RWPE1 (cell line): ENCODE data around the gene RRAD.
A peak's percentile ranks its signal among the peaks of the same experiment; 100 is the strongest.
"Not testable (repeated sequence)": the region's sequence is repeated elsewhere in the genome, so short reads cannot be mapped to it uniquely, and the experiment has no call there.

Experiments used
- CTCF ChIA-PET: fragments of 350-600 bp; sonication (Branson Sonifier 250); formaldehyde crosslinking; extraction: SDS; loops from one replicate; lab custom pipeline; 2021; lab: Yijun Ruan, JAX
- POLR2A ChIA-PET: fragments of 400-600 bp; formaldehyde crosslinking; extraction: SDS; loops from one replicate; lab custom pipeline; 2020; ENCODE audit warnings: antibody characterized with exemption; ENCODE audit not compliant: low non-redundant PET; lab: Yijun Ruan, JAX
- DNase-seq: peaks from one replicate; pipeline ENCODE4 v3.0.0; 2012; ENCODE audit warnings: low spot score
- H3K27ac ChIP-seq: fragments of 450-650 bp; 2 replicates; pipeline ENCODE4 v1.5.1; 2017
- CTCF ChIP-seq: fragments of 450-650 bp; conservative IDR thresholded peaks from 2 replicates; pipeline ENCODE4 v1.5.1; 2017; ENCODE audit warnings: low read depth, mild to moderate bottlenecking

The RRAD gene

DNA sequence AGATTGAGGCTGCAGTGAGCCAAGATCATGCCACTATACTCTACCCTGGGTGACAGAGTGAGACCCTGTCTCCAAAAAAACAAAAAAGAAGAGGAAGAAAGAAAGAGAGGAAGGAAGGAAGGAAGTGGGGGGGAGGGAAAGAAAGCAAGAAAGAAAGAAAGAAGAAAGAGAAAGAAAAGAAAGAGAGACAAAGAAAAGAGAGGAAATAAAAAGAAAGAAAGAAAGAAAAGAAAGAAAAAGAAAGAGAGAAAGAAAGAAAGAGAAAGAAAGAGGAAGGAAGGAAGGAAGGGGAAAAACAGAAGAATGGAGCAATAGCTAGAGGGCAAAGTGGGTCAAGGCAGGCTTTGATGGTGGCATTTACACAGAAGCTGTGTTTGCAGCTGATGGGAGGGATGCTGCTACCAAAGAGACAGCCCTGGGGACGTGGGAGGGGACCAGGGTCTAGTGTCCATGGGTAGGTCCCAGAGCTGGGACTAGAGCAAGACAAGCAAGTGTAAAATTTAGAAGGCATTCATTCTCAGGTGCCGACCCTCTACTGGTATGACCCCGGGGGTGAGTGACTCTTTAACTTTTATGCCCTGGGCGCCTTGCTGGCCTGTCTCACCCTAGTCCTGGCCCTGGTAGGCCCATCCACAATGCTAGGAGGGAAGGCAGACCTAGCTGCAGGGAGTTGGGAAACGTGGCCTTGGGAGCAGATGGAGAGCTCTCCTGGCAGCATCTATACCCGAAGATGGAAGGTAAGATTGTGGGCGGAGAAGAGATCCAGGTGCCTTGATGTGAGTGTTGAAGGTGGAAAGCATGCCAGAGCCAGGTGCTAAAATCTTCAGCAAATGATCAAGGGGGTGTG is 33.7 kb upstream of the RRAD start:
- H3K27ac ChIP-seq: no peak overlapping the region
- POLR2A ChIA-PET: no interaction called here
- no peak for DNase-seq
- TF ChIP-seq CTCF: no peak
- CTCF ChIA-PET: interaction anchor here (0.6 to 2.2 kb wide), 5 partner anchors 59 to 318 kb away, joined by 3 to 8 read pairs (median 4); partner anchors contain the start of genes FBXL8 and TRADD

GRCh38 chr16:66956154-66956457 is 30.8 kb upstream of the RRAD start:
- H3K27ac ChIP-seq, DNase-seq, POLR2A ChIA-PET: not testable (repeated sequence)
- CTCF ChIA-PET: interaction anchor here (0.6 to 1.6 kb wide), 3 partner anchors 19 to 199 kb away, joined by 4 to 8 read pairs (median 5); no protein-coding TSS in a partner anchor

DNA sequence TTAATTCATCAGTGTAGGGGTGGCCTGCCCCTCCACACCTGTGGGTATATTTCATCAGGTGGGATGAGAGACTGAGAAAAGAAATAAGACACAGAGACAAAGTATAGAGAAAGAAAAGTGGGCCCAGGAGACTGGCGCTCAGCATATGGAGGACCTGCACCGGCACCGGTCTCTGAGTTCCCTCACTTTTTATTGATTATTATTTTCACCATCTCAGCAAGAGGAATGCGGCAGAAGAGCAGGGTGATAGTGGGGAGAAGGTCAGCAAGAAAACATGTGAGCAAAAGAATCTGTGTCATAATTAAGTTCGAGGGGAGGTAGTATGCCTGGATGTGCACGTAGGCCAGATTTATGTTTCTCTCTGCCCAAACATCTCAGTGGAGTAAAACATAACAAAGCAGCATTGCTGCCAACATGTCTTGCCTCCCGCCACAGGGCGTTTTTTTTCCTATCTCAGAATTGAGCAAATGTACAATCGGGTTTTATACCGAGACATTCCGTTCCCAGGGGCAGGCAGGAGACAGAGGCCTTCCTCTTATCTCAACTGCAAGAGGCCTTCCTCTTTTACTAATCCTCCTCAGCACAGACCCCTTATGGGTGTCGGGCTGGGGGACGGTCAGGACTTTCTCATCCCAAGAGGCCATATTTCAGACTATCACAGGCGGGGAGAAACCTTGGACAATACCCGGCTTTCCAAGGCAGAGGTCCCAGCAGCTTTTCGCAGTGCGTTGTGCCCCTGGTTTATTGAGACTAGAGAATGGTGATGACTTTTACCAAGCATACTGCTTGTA is 30.2 kb upstream of the RRAD start:
- H3K27ac ChIP-seq, DNase-seq, POLR2A ChIA-PET: not testable (repeated sequence)
- CTCF ChIA-PET: interaction anchor here (0.6 to 1.6 kb wide), 3 partner anchors 20 to 200 kb away, joined by 4 to 8 read pairs (median 5); no protein-coding TSS in a partner anchor

DNA sequence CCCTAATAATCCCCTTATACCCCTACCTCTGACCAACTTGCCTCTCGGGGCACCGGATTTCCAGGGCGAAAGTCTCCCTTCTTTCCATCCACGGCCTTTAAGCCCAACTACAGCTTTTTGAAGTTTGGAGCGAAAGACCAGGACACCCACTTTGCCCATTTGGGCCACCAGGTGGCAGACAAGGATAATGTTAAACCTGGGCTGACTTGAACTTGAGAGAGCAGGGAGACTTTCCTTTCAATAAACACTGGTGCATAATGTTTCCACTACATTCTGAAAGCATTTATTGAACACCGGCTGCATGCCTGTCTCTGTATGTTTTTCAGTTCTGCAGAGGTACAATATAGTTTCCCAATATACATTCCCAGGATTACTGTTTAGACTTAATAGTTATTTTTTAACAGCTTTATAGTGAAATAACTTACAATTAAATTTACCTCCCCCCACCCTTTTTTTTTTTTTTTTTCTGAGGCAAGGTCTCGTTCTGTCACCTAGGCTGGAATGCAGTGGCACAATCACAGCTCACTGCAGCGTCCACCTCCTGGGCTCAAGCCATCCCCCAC is 28.8 kb upstream of the RRAD start:
- no peak overlapping the region for H3K27ac ChIP-seq
- ChIA-PET CTCF (interaction anchor here (0.6 to 1.7 kb wide), 11 partner anchors 10 to 572 kb away, joined by 3 to 12 read pairs (median 4); no protein-coding TSS in a partner anchor), POLR2A (interaction anchor here (0.7 kb wide), 1 partner anchor 216 kb away, joined by 4 read pairs; the partner anchor contains the start of gene NOL3)
- DNase-seq: peak; percentile 82
- TF ChIP-seq CTCF: peak; percentile 82

GRCh38 chr16:66953462-66954096 is 28.2 kb upstream of the RRAD start:
- DNase-seq: peak; percentile 61
- ChIA-PET POLR2A (interaction anchor here (0.7 kb wide), 1 partner anchor 217 kb away, joined by 4 read pairs; the partner anchor contains the start of gene NOL3), CTCF (interaction anchor here (0.6 to 1.7 kb wide), 12 partner anchors 10 to 572 kb away, joined by 3 to 12 read pairs (median 4); no protein-coding TSS in a partner anchor)
- TF ChIP-seq CTCF: no peak
- peak overlapping the region; percentile 17; the same call in 1 of the 2 replicates for H3K27ac ChIP-seq

DNA sequence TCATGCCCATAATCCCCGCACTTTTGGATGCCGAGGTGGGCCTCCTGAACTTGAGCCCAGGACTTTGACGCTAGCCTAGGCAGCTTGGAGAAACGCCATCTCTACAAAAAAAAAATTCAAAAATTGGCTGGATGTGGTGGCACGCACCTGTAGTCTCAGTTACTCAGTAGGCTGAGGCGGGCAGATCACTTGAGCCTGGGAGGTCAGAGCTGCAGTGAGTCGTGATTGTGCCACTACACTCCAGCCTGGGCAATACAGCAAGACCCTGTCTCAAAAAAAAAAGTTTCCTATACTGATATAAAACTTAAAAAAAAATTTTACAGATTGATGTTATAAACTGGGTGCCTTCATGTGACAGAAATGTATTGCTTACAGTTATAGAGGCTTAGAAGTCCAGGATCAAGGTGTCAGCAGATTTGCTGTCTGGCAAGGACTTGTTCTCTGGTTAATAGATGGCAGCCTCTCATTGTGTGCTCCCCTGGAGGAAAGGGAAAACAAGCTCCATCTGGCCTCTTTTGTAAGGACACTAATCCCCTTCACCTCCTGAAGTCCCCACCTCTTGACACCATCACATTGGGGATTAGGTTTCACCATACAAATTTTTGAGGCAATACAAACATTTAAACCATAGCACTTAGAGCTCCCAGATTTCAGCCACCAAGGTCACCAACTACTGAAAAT is 27.2 kb upstream of the RRAD start:
- CTCF ChIA-PET: interaction anchor here (0.6 to 0.9 kb wide), 4 partner anchors 15 to 202 kb away, joined by 3 to 4 read pairs (median 3); partner anchors contain the start of gene B3GNT9
- TF ChIP-seq CTCF: no peak
- DNase-seq: no peak
- no peak overlapping the region for H3K27ac ChIP-seq
- POLR2A ChIA-PET: interaction anchor here (0.5 kb wide), 1 partner anchor 60 kb away, joined by 11 read pairs; no protein-coding TSS in a partner anchor
